DND-41 (cell line): ENCODE data around the gene AFAP1.

Source experiments
- ATAC-seq: fragments of 200-7000 bp; cut with Tn5 transposase; 3 replicates; pipeline ENCODE4 v1.9.1; 2021; ENCODE audit warnings: low read depth; ENCODE audit not compliant: insufficient read depth
- DNase-seq: peaks from one replicate; pipeline ENCODE4 v3.0.0-alpha.2; 2020
- H2AFZ ChIP-seq: 2 replicates; pipeline ENCODE4 v1.6.0; 2012; ENCODE audit warnings: low read depth, low read length
- H3K27ac ChIP-seq: 2 replicates; pipeline ENCODE4 v1.5.1; 2012; ENCODE audit warnings: low read length, inconsistent platforms
- H3K27me3 ChIP-seq: fragments of 200-600 bp; sonication (generic); 2 replicates; pipeline ENCODE4 v1.6.0; 2012; ENCODE audit warnings: low read length, mild to moderate bottlenecking, inconsistent platforms; ENCODE audit not compliant: insufficient read depth, poor library complexity
- H3K36me3 ChIP-seq: 2 replicates; pipeline ENCODE4 v1.5.1; 2012; ENCODE audit warnings: low read length, inconsistent platforms; ENCODE audit not compliant: insufficient read depth
- H3K4me1 ChIP-seq: 2 replicates; pipeline ENCODE4 v1.5.1; 2012; ENCODE audit warnings: mild to moderate bottlenecking, low read length; ENCODE audit not compliant: insufficient read depth
- H3K4me2 ChIP-seq: 2 replicates; pipeline ENCODE4 v1.6.0; 2012; ENCODE audit warnings: mild to moderate bottlenecking, moderate library complexity, low read length, inconsistent platforms; ENCODE audit not compliant: insufficient read depth
- H3K4me3 ChIP-seq, 2 experiments: fragments of 200-600 bp in 1 of 2; shearing (Covaris generic) in 1 of 2; 2 replicates each; pipeline ENCODE4 v1.5.1; 2012 to 2016; ENCODE audit warnings: inconsistent platforms in 2 of 2, low read length in 2 of 2, mild to moderate bottlenecking in 2 of 2, low read depth in 1 of 2, moderate library complexity in 1 of 2
- H3K79me2 ChIP-seq: 2 replicates; pipeline ENCODE4 v1.6.0; 2012; ENCODE audit warnings: low read length, inconsistent platforms; ENCODE audit not compliant: insufficient read depth
- H3K9ac ChIP-seq: 2 replicates; pipeline ENCODE4 v1.6.0; 2012; ENCODE audit warnings: low read depth, mild to moderate bottlenecking, inconsistent platforms, low read length, moderate library complexity
- H3K9me3 ChIP-seq: 2 replicates; pipeline ENCODE4 v1.5.1; 2012; ENCODE audit warnings: low read length, moderate library complexity, mild to moderate bottlenecking, inconsistent platforms; ENCODE audit not compliant: insufficient read depth, severe bottlenecking
- H4K20me1 ChIP-seq: 2 replicates; pipeline ENCODE4 v1.6.0; 2012; ENCODE audit warnings: low read length; ENCODE audit not compliant: insufficient read depth
- CTCF ChIP-seq: IDR thresholded peaks from 2 replicates; pipeline ENCODE4 v1.5.1; 2012; ENCODE audit warnings: borderline replicate concordance, low read length, moderate library complexity, mild to moderate bottlenecking; ENCODE audit not compliant: poor library complexity, severe bottlenecking; ENCODE audit errors: extremely low read depth
- EZH2 ChIP-seq: IDR thresholded peaks from 3 replicates; pipeline ENCODE4 v1.6.1; 2012; ENCODE audit warnings: borderline replicate concordance, low read depth, mild to moderate bottlenecking, moderate library complexity, low read length, inconsistent platforms; ENCODE audit not compliant: severe bottlenecking

The AFAP1 gene

GRCh38 chr4:7781366-7781765, 158.3 kb downstream of the AFAP1 start:
- no peak overlapping the region for H3K4me3 ChIP-seq
- peaks cover 5% of the 10 kb centered on the region for H3K27me3 ChIP-seq
- no peaks in the 10 kb centered on the region for H3K9me3 ChIP-seq
- H2AFZ ChIP-seq: no peak overlapping the region
- no peak overlapping the region for H3K9ac ChIP-seq
- H3K4me2 ChIP-seq: no peak overlapping the region
- DNase-seq: no peak
- no peak for TF ChIP-seq EZH2
- no peak for TF ChIP-seq CTCF
- no peaks in the 10 kb centered on the region for H4K20me1 ChIP-seq
- H3K36me3 ChIP-seq: no peaks in the 10 kb centered on the region
- no peaks in the 10 kb centered on the region for H3K79me2 ChIP-seq
- no peak for ATAC-seq
- peaks cover 7% of the 10 kb centered on the region; the same call in 1 of the 2 replicates for H3K4me1 ChIP-seq
- H3K27ac ChIP-seq: no peak overlapping the region

GRCh38 chr4:7780751-7781348, 158.8 kb downstream of the AFAP1 start:
- DNase-seq (no peak), ATAC-seq (no peak)
- Histone ChIP-seq H2AFZ (no peak overlapping the region), H3K4me1 (peaks cover 7% of the 10 kb centered on the region; the same call in 1 of the 2 replicates), H3K27ac (no peak overlapping the region), H3K4me3 (no peak overlapping the region), H4K20me1 (no peaks in the 10 kb centered on the region), H3K27me3 (peaks cover 5% of the 10 kb centered on the region), H3K9ac (no peak overlapping the region), H3K4me2 (no peak overlapping the region), H3K9me3 (no peaks in the 10 kb centered on the region), H3K79me2 (no peaks in the 10 kb centered on the region), H3K36me3 (no peaks in the 10 kb centered on the region)
- TF ChIP-seq EZH2 (no peak), CTCF (no peak)

GRCh38 chr4:7779432-7779768, 160.3 kb downstream of the AFAP1 start:
- Histone ChIP-seq H3K79me2 (no peaks in the 10 kb centered on the region), H3K4me1 (peaks cover 7% of the 10 kb centered on the region; the same call in 1 of the 2 replicates), H3K4me2 (no peak overlapping the region), H3K9me3 (no peaks in the 10 kb centered on the region), H2AFZ (peak overlapping the region; percentile 17; the same call in 1 of the 2 replicates), H3K4me3 (no peak overlapping the region), H3K27ac (no peak overlapping the region), H3K9ac (no peak overlapping the region), H4K20me1 (no peaks in the 10 kb centered on the region), H3K27me3 (peaks cover 8% of the 10 kb centered on the region), H3K36me3 (no peaks in the 10 kb centered on the region)
- DNase-seq (no peak), ATAC-seq (no peak)
- TF ChIP-seq CTCF (no peak), EZH2 (no peak)
